ENCODE measurements around the gene RREB1. TPM values are rescaled to one million over a fixed set of nuclear protein-coding genes. Genes with fewer than 3 reads are reported as not detected.

Gene RREB1
- total RNA-seq, 1 experiment from 2014 or later = 61.6 TPM

- CTCF ChIA-PET = no interaction called here
- no peaks in the 10 kb centered on the region for H3K27me3 ChIP-seq (replicated peaks; ENCODE audit: insufficient read depth, low read depth, low read length, poor library complexity)
- no peak overlapping the region for H3K27ac ChIP-seq (ENCODE audit: low read depth, low read length, poor library complexity, severe bottlenecking)
- no peak for DNase-seq (ENCODE audit: low spot score)
- POLR2A ChIA-PET (ENCODE audit: low non-redundant PET) = no interaction called here
- H3K4me3 ChIP-seq (ENCODE audit: low read depth, low read length, poor library complexity, severe bottlenecking) = no peak overlapping the region
- peaks cover 21% of the 10 kb centered on the region for H3K36me3 ChIP-seq (ENCODE audit: insufficient read depth, low read length, poor library complexity, severe bottlenecking)
- intact Hi-C loops (cut with micrococcal nuclease; ENCODE audit: unreplicated experiment) = no loop called here
- TF ChIP-seq EZH2 (IDR thresholded peaks at IDR 0.05; ENCODE audit: borderline replicate concordance, low read depth, low read length, poor library complexity, severe bottlenecking) (no peak), CTCF (conservative IDR thresholded peaks at IDR 0.05; ENCODE audit: low read depth, low read length) (no peak)
- no peaks in the 10 kb centered on the region for H3K9me3 ChIP-seq (ENCODE audit: low read depth, low read length, poor library complexity, severe bottlenecking)
- peaks cover 31% of the 10 kb centered on the region for H3K4me1 ChIP-seq (ENCODE audit: insufficient read depth, low read length, poor library complexity, severe bottlenecking)
- no TSS peak for BruUV-seq (replicated peaks)
These were observed 114.4 kb downstream of the RREB1 start for GRCh38 chr6:7222197-7222596.

GRCh38 chr6:7224731-7225130 lies 117.0 kb downstream of the RREB1 start:
- BruUV-seq (replicated peaks) = no TSS peak
- no peak for TF ChIP-seq CTCF (conservative IDR thresholded peaks at IDR 0.05; ENCODE audit: low read depth, low read length)
- no peak for TF ChIP-seq EZH2 (IDR thresholded peaks at IDR 0.05; ENCODE audit: borderline replicate concordance, low read depth, low read length, poor library complexity, severe bottlenecking)
- Histone ChIP-seq H3K27ac (ENCODE audit: low read depth, low read length, poor library complexity, severe bottlenecking) (no peak overlapping the region), H3K9me3 (ENCODE audit: low read depth, low read length, poor library complexity, severe bottlenecking) (no peaks in the 10 kb centered on the region), H3K27me3 (replicated peaks; ENCODE audit: insufficient read depth, low read depth, low read length, poor library complexity) (no peaks in the 10 kb centered on the region), H3K36me3 (ENCODE audit: insufficient read depth, low read length, poor library complexity, severe bottlenecking) (peaks cover 36% of the 10 kb centered on the region), H3K4me1 (ENCODE audit: insufficient read depth, low read length, poor library complexity, severe bottlenecking) (peaks cover 12% of the 10 kb centered on the region), H3K4me3 (ENCODE audit: low read depth, low read length, poor library complexity, severe bottlenecking) (no peak overlapping the region)
- DNase-seq (ENCODE audit: low spot score) = no peak
- ChIA-PET POLR2A (ENCODE audit: low non-redundant PET) (no interaction called here), CTCF (no interaction called here)
- intact Hi-C loops (cut with micrococcal nuclease; ENCODE audit: unreplicated experiment) = no loop called here

- no peaks in the 10 kb centered on the region for H3K4me1 ChIP-seq (ENCODE audit: insufficient read depth, low read length, poor library complexity, severe bottlenecking)
- no peak for DNase-seq (ENCODE audit: low spot score)
- BruUV-seq (replicated peaks) = no TSS peak
- ChIA-PET CTCF (interaction anchor here (0.7 kb wide), 1 partner anchor 13 kb away, joined by 10 read pairs; no protein-coding TSS in a partner anchor), POLR2A (ENCODE audit: low non-redundant PET) (no interaction called here)
- no peak for TF ChIP-seq CTCF (conservative IDR thresholded peaks at IDR 0.05; ENCODE audit: low read depth, low read length)
- no peak for TF ChIP-seq EZH2 (IDR thresholded peaks at IDR 0.05; ENCODE audit: borderline replicate concordance, low read depth, low read length, poor library complexity, severe bottlenecking)
- no peaks in the 10 kb centered on the region for H3K27me3 ChIP-seq (replicated peaks; ENCODE audit: insufficient read depth, low read depth, low read length, poor library complexity)
- H3K4me3 ChIP-seq (ENCODE audit: low read depth, low read length, poor library complexity, severe bottlenecking) = no peak overlapping the region
- H3K27ac ChIP-seq (ENCODE audit: low read depth, low read length, poor library complexity, severe bottlenecking) = no peak overlapping the region
- peaks cover 68% of the 10 kb centered on the region for H3K36me3 ChIP-seq (ENCODE audit: insufficient read depth, low read length, poor library complexity, severe bottlenecking)
- H3K9me3 ChIP-seq (ENCODE audit: low read depth, low read length, poor library complexity, severe bottlenecking) = no peaks in the 10 kb centered on the region
- intact Hi-C loops (cut with micrococcal nuclease; ENCODE audit: unreplicated experiment) = no loop called here
These were observed 121.1 kb downstream of the RREB1 start for GRCh38 chr6:7228662-7229375.
